Renal cortex interstitium (tissue), 11 donors: Measurements from ENCODE around the gene ENKD1. TPM values are rescaled to one million over a fixed set of nuclear protein-coding genes. Genes with fewer than 3 reads are reported as not detected.

Source experiments
- DNase-seq, 11 donors: peaks; one replicate each; pipeline ENCODE4 v3.0.0-alpha.2; 2013; ENCODE audit warnings: low read depth in 9 of 11, low spot score in 4 of 11; ENCODE audit errors: extremely low read depth in 1 of 11
- polyA plus RNA-seq, 3 donors: library from polyadenylated mRNA; unstranded; fragments of 120-200 nt; gene quantifications; one replicate each; pipeline ENCODE4 v1.2.1, GENCODE V29; 2013; ENCODE audit not compliant: insufficient read length in 3 of 3

Gene ENKD1
- polyA plus RNA-seq, 3 donors: 20.2 to 34.6 (median 25.7) TPM

- peak; percentile 64 to 87 (median 79) for DNase-seq
These were observed 1.4 kb upstream of the ENKD1 start for GRCh38 chr16:67667817-67668494.

DNA sequence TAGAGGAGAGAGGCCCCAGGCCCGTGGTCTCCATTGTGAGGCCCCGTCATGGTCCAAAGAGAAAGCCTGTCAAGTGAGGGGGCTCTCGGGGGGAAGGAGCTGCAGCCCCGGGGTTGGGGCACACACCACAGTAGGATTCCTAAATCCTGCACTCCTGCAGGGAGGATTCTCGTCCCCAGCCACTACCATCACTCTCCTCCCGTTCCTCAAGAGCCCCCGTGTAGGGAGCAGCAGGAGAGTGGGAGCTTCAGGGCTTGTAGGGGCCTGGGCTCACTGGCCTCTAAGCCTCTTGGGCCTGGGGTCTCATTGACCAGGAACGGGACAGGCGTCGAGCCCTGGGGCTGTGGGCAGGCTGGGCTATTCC, 885 bp upstream of the ENKD1 start:
- no peak for DNase-seq

- DNase-seq: no peak
These were observed 458 bp downstream of the ENKD1 start for GRCh38 chr16:67666032-67666551.

DNA sequence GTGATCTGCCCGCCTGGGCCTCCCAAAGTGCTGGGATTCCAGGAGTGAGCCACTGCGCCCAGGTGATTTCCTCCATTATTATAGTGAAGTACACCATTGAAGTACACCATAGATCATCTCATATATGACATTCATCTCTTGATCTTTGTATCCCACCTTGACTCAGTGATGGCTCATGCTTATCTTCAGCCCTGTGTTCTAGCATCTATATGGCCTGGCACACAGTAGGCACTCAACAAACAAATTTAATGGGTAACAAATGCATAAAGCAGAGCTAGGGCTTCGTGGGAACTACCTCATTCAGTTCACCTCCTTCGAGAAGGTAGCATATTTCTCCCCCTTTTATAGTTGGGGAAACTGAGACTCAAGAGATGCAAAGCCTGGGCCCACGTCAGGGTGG, 952 bp downstream of the ENKD1 start:
- DNase-seq: no peak

DNA sequence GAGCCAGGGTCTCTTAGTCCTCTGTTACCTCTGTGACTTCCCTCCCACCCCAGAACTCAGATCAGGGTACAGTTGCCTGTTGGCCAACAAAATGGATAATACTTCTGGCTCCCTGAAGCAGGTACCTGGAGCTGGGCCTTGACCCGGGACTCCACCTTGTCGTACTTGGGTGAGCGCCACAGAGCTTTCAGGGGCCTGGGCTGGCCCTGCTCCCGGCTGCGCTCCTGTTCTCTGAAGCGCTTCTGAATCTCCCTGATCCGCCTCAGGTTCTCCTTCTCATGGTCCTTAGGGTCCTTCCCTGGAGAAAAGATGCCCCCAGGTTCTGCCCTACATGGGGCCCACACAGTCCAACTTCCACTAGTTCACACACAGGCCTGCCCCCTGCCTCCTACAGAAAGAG, 1.7 kb downstream of the ENKD1 start:
- DNase-seq: no peak

- no peak for DNase-seq
These were observed 2.3 kb downstream of the ENKD1 start for GRCh38 chr16:67664258-67664657.

- DNase-seq: no peak
These were observed 2.7 kb downstream of the ENKD1 start for GRCh38 chr16:67663877-67664222.

DNA sequence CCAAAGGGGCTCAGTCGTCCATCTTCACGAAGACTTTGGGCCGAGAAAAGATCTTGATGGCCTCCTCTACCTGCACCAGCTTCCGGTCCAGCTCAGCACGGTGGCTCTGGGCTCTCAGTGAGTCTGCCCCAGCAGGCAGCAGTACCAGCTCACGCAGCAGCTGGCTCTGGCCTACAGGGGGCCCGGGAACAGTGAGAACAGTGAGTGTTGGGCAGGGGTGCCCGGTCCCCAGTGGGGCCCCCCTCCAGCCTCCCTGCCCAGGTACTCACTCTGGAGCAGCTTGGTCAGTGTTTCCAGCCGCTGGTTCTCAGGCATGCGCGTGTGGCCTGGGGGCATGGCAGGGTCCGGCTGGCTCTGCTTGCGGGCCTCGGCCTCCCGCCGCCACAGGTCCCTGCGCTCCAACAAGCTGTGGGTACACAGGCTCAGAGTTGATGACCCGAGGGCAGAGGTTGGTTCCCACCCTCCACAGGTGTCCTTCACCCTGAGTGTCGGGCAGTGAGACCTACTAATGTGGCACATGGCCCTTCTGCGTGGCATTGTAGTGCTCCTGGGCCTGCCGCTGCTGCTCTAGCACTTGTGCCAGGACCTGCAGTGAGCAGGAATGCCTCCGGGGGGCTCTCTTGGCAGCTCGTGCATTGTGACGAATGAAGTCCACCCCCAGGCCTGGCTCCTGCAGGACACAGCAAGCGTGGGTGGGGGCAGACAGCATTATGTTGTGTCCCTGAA, 3.2 kb downstream of the ENKD1 start:
- DNase-seq: no peak

GRCh38 chr16:67662653-67663010, 3.9 kb downstream of the ENKD1 start:
- no peak for DNase-seq

DNA sequence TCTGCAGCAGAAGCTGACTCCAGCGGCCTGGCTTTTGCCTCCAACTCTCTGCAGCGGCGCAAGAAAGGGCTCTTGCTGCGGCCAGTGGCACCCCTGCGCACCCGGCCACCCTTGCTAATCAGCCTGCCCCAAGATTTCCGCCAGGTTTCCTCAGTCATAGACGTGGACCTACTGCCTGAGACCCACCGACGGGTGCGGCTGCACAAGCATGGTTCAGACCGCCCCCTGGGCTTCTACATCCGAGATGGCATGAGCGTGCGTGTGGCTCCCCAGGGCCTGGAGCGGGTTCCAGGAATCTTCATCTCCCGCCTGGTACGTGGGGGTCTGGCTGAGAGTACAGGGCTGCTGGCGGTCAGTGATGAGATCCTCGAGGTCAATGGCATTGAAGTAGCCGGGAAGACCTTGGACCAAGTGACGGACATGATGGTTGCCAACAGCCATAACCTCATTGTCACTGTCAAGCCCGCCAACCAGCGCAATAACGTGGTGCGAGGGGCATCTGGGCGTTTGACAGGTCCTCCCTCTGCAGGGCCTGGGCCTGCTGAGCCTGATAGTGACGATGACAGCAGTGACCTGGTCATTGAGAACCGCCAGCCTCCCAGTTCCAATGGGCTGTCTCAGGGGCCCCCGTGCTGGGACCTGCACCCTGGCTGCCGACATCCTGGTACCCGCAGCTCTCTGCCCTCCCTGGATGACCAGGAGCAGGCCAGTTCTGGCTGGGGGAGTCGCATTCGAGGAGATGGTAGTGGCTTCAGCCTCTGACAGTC, 4.5 kb downstream of the ENKD1 start:
- no peak for DNase-seq

- peak in 4 of 11 donors; percentile 55 to 65 (median 60) for DNase-seq
These were observed 5.3 kb downstream of the ENKD1 start for GRCh38 chr16:67661101-67661761.

- peak; percentile 80 to 94 (median 89) for DNase-seq
These were observed 6.0 kb downstream of the ENKD1 start, which contains the start of gene PARD6A for GRCh38 chr16:67660564-67661028. Gene PARD6A, plus strand, starts transcription at chr16:67660960. Its CDS starts 79 bp downstream, at chr16:67661039.

DNA sequence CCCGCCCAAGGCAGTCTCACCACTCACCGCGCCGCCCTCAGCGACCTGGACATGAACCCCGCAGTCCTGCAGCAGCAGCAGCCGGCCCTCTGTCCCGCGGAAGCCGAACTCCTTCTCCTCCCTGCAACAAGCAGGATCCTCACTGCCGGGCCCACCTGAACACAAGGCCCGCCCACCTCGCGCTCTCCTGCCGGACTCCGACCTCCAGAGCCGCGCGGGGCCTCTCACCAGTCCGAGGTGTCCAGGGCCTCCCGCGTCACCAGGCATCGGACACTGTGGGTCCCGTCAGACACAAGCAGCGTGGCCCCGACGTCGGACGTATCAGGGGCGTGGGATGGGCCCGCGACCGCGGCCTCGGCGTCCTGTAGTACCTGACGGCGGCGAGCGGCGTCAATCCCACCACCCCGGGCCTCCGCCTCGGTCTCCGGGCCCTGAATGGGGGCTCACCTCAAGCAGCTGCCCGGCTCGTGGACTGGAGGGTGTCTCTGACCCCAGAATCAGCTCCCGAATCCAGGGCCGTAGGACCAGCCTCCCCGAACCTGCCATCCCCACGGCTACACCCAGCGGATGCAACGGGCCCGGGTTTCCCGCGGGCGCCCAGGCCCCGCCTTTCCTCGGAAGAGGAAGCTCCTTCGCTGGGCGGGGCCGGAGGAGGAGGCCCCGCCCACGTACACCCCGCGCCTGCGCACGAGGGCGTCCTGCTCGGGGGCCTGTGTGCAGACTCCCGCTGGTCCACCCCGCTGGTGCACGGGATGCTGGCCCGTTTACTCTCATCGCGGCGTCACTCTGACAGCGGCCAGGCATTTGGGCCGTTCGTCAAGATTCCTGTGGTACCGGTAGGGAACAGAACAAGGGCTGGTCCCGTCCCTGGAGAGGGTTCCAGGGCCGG, 6.6 kb downstream of the ENKD1 start, which contains the start of gene ACD:
ACD (minus strand) TSS at position 586 of the 889 bp plus-strand sequence; CDS start at position 546, 40 bp downstream.
- DNase-seq: peak; percentile 76 to 91 (median 87)

- no peak for DNase-seq
These were observed 7.5 kb downstream of the ENKD1 start for GRCh38 chr16:67658849-67659674.

- DNase-seq: no peak
These were observed 8.6 kb downstream of the ENKD1 start for GRCh38 chr16:67657751-67658518.

DNA sequence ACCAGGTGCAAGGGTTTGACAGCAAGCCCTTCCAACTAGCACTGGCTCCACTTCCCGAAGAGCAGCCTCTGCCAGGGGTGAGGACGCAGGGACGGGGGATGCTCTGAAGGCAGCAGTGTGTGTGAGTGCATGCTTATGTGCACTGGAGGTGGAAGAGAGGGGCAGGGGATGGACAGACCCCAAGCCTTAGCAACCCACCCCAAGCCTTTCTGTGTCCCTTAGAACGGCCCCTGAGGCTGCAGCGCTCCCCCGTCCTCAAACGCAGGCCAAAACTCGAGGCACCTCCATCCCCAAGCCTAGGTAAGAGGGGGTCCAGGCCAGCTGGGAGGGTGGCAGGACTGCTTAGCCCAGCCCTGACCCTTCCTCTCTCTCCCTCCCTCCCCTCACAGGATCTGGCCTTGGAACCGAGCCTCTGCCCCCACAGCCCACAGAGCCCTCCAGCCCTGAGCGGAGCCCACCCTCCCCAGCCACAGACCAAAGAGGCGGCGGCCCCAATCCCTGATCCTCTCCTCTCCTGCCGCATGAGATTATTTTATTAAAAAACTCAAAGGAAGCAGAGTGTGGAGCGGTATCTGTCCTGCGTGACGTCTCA, 9.4 kb downstream of the ENKD1 start:
- DNase-seq: no peak
